Mesendoderm (in vitro differentiated cells): Measurements from ENCODE around the gene TUBB3.
"Not testable (repeated sequence)": the region's sequence is repeated elsewhere in the genome, so short reads cannot be mapped to it uniquely, and the experiment has no call there.

ENCODE experiments used
- DNase-seq: peaks from one replicate; pipeline ENCODE4 v3.0.0; 2013
- H2AK5ac ChIP-seq: 2 replicates; pipeline ENCODE4 v1.6.1; 2013; ENCODE audit warnings: low read length, inconsistent platforms
- H2BK120ac ChIP-seq: 2 replicates; pipeline ENCODE4 v1.6.1; 2013; ENCODE audit warnings: low read depth, mild to moderate bottlenecking, low read length, moderate library complexity, mixed read lengths
- H2BK15ac ChIP-seq: replicated peaks from 2 replicates; pipeline ENCODE4 v1.6.1; 2013; ENCODE audit warnings: low read depth, mild to moderate bottlenecking, moderate library complexity
- H2BK5ac ChIP-seq: 2 replicates; pipeline ENCODE4 v1.6.1; 2013; ENCODE audit warnings: low read length, inconsistent platforms
- H3K18ac ChIP-seq: 2 replicates; pipeline ENCODE4 v1.6.1; 2013; ENCODE audit warnings: mild to moderate bottlenecking, low read length, mixed read lengths
- H3K23ac ChIP-seq: one replicate; pipeline ENCODE4 v1.6.1; 2013; ENCODE audit warnings: low read length
- H3K27ac ChIP-seq: 2 replicates; pipeline ENCODE4 v1.5.1; 2013; ENCODE audit warnings: low read depth, mild to moderate bottlenecking, inconsistent platforms, low read length, moderate library complexity
- H3K27me3 ChIP-seq: 2 replicates; pipeline ENCODE4 v1.6.1; 2013; ENCODE audit warnings: low read length, control low read depth, mild to moderate bottlenecking, inconsistent platforms; ENCODE audit not compliant: insufficient read depth, poor library complexity
- H3K36me3 ChIP-seq: 2 replicates; pipeline ENCODE4 v1.6.1; 2013; ENCODE audit warnings: low read length, inconsistent platforms; ENCODE audit not compliant: control insufficient read depth, insufficient read depth
- H3K4ac ChIP-seq: one replicate; pipeline ENCODE4 v1.6.1; 2013; ENCODE audit warnings: low read depth, mild to moderate bottlenecking, low read length, moderate library complexity
- H3K4me1 ChIP-seq: 2 replicates; pipeline ENCODE4 v1.6.1; 2013; ENCODE audit warnings: low read depth, low read length, inconsistent platforms; ENCODE audit not compliant: control insufficient read depth
- H3K4me2 ChIP-seq: 2 replicates; pipeline ENCODE4 v1.6.1; 2013; ENCODE audit warnings: low read length
- H3K4me3 ChIP-seq: 2 replicates; pipeline ENCODE4 v1.5.1; 2013; ENCODE audit warnings: mild to moderate bottlenecking, low read length
- H3K56ac ChIP-seq: one replicate; pipeline ENCODE4 v1.6.1; 2013; ENCODE audit warnings: low read length
- H3K79me1 ChIP-seq: 2 replicates; pipeline ENCODE4 v1.6.1; 2013; ENCODE audit warnings: low read length, inconsistent platforms
- H3K79me2 ChIP-seq: 2 replicates; pipeline ENCODE4 v1.6.1; 2013; ENCODE audit warnings: mild to moderate bottlenecking, low read length; ENCODE audit not compliant: control insufficient read depth, insufficient read depth
- H3K9ac ChIP-seq: 2 replicates; pipeline ENCODE4 v1.6.1; 2013; ENCODE audit warnings: low read length, inconsistent platforms
- H4K5ac ChIP-seq: one replicate; pipeline ENCODE4 v1.6.1; 2013; ENCODE audit warnings: low read length
- H4K8ac ChIP-seq: one replicate; pipeline ENCODE4 v1.6.1; 2013; ENCODE audit warnings: low read depth, mild to moderate bottlenecking, control low read depth, low read length, moderate library complexity
- WGBS: extraction: QIAGEN DNeasy Blood & Tissue Kit; methylation state at CpG from one replicate; pipeline ENCODE4 v1.1.7; 2013; ENCODE audit warnings: low lambda C conversion rate, missing lambda C conversion rate; ENCODE audit not compliant: insufficient coverage; ENCODE audit errors: extremely low coverage; 5-methylcytosine and 5-hydroxymethylcytosine counted together

Gene TUBB3

GRCh38 chr16:89913408-89914387 lies 9.4 kb upstream of the TUBB3 start:
- Histone ChIP-seq H3K27ac (no peak overlapping the region), H3K4me3 (no peak overlapping the region), H2BK15ac (no peak overlapping the region), H3K27me3 (no peaks in the 10 kb centered on the region), H3K79me2 (no peaks in the 10 kb centered on the region), H3K4me1 (peaks cover 2% of the 10 kb centered on the region), H3K23ac (no peak overlapping the region), H2AK5ac (no peak overlapping the region), H4K8ac (no peak overlapping the region), H3K4ac (no peak overlapping the region), H3K18ac (no peak overlapping the region), H3K4me2 (no peak overlapping the region), H3K9ac (no peak overlapping the region), H3K56ac (no peak overlapping the region), H3K79me1 (no peaks in the 10 kb centered on the region), H2BK120ac (no peak overlapping the region), H4K5ac (no peak overlapping the region), H3K36me3 (peaks cover 7% of the 10 kb centered on the region), H2BK5ac (no peak overlapping the region)
- no peak for DNase-seq
- no CpG with 5 or more reads among the region's 30 CpGs for WGBS

GRCh38 chr16:89914642-89915285 lies 8.4 kb upstream of the TUBB3 start:
- DNase-seq: not testable (repeated sequence)

GRCh38 chr16:89915303-89916232 lies 7.6 kb upstream of the TUBB3 start:
- H3K4me1 ChIP-seq: peaks cover 6% of the 10 kb centered on the region
- H3K4ac ChIP-seq: no peak overlapping the region
- no peak overlapping the region for H2AK5ac ChIP-seq
- no peaks in the 10 kb centered on the region for H3K27me3 ChIP-seq
- no peak overlapping the region for H4K5ac ChIP-seq
- H3K4me3 ChIP-seq: no peak overlapping the region
- WGBS: no CpG with 5 or more reads among the region's 40 CpGs
- no peak overlapping the region for H3K23ac ChIP-seq
- H3K79me2 ChIP-seq: no peaks in the 10 kb centered on the region
- H3K9ac ChIP-seq: no peak overlapping the region
- H3K79me1 ChIP-seq: no peaks in the 10 kb centered on the region
- peaks cover 4% of the 10 kb centered on the region for H3K36me3 ChIP-seq
- no peak overlapping the region for H3K27ac ChIP-seq
- H2BK120ac ChIP-seq: no peak overlapping the region
- H3K56ac ChIP-seq: no peak overlapping the region
- H2BK5ac ChIP-seq: no peak overlapping the region
- no peak overlapping the region for H3K18ac ChIP-seq
- no peak overlapping the region for H3K4me2 ChIP-seq
- H2BK15ac ChIP-seq: no peak overlapping the region
- no peak overlapping the region for H4K8ac ChIP-seq
- no peak for DNase-seq

More at GRCh38 chr16:89914642-89915285, 8.4 kb upstream of the TUBB3 start:
- not testable (repeated sequence) for H4K8ac ChIP-seq, H3K36me3 ChIP-seq, H3K79me1 ChIP-seq, H3K18ac ChIP-seq, H3K4me3 ChIP-seq, H2BK15ac ChIP-seq, H3K56ac ChIP-seq, H3K4me1 ChIP-seq, H4K5ac ChIP-seq, H3K4ac ChIP-seq, H2BK5ac ChIP-seq, H3K79me2 ChIP-seq, H3K9ac ChIP-seq, H2BK120ac ChIP-seq, H3K27me3 ChIP-seq, H3K4me2 ChIP-seq, H3K27ac ChIP-seq, H3K23ac ChIP-seq, H2AK5ac ChIP-seq
- no CpG with 5 or more reads among the region's 11 CpGs for WGBS

GRCh38 chr16:89917773-89918452 lies 5.2 kb upstream of the TUBB3 start:
- Histone ChIP-seq H3K4me2 (peak overlapping the region; percentile 89), H3K4ac (peak overlapping the region; percentile 4), H3K36me3 (no peaks in the 10 kb centered on the region), H3K4me1 (peaks cover 8% of the 10 kb centered on the region), H3K27ac (peak overlapping the region; percentile 24), H2AK5ac (no peak overlapping the region), H3K79me2 (no peaks in the 10 kb centered on the region), H3K9ac (peak overlapping the region; percentile 56), H3K27me3 (no peaks in the 10 kb centered on the region), H3K79me1 (no peaks in the 10 kb centered on the region), H4K8ac (no peak overlapping the region), H2BK120ac (no peak overlapping the region), H3K56ac (peak overlapping the region; percentile 80), H4K5ac (no peak overlapping the region), H3K23ac (no peak overlapping the region), H3K4me3 (peak overlapping the region; percentile 12), H2BK15ac (no peak overlapping the region), H2BK5ac (peak overlapping the region; percentile 31), H3K18ac (peak overlapping the region; percentile 11)
- DNase-seq: peak; percentile 79
- WGBS: no CpG with 5 or more reads among the region's 39 CpGs
